GM23338 (cell line): ENCODE measurements around the gene TMCO4. TPM values are rescaled to one million over a fixed set of nuclear protein-coding genes. Genes with fewer than 3 reads are reported as not detected.

Experiments used
- ATAC-seq: fragments of 200-7000 bp; cut with Tn5 transposase; 3 replicates; pipeline ENCODE4 v1.9.1; 2020
- DNase-seq: peaks from one replicate; pipeline ENCODE4 v3.0.0-alpha.2; 2015; ENCODE audit warnings: low spot score
- H2AFZ ChIP-seq: fragments of 200-600 bp; sonication (generic); 2 replicates; pipeline ENCODE4 v1.8.0; 2016; ENCODE audit warnings: antibody characterized with exemption, mild to moderate bottlenecking, moderate library complexity
- H3F3A ChIP-seq: fragments of 200-600 bp; sonication (generic); replicated peaks from 2 replicates; pipeline ENCODE4 v1.8.0; 2017; ENCODE audit warnings: antibody characterized with exemption, mixed run types, low read depth
- H3K27ac ChIP-seq: fragments of 200-600 bp; sonication (generic); 2 replicates; pipeline ENCODE4 v1.6.1; 2016; ENCODE audit warnings: low read depth
- H3K27me3 ChIP-seq: fragments of 200-600 bp; sonication (generic); 2 replicates; pipeline ENCODE4 v1.8.0; 2016; ENCODE audit warnings: mild to moderate bottlenecking, mixed run types, moderate library complexity; ENCODE audit not compliant: insufficient read depth
- H3K36me3 ChIP-seq: fragments of 200-600 bp; sonication (generic); 2 replicates; pipeline ENCODE4 v1.8.0; 2016; ENCODE audit warnings: mild to moderate bottlenecking; ENCODE audit not compliant: insufficient read depth
- H3K4me1 ChIP-seq: fragments of 200-600 bp; sonication (generic); 2 replicates; pipeline ENCODE4 v1.8.0; 2016; ENCODE audit warnings: mild to moderate bottlenecking, moderate library complexity; ENCODE audit not compliant: insufficient read depth
- H3K4me2 ChIP-seq: fragments of 200-600 bp; sonication (generic); 2 replicates; pipeline ENCODE4 v1.7.1; 2017; ENCODE audit warnings: mixed run types
- H3K4me3 ChIP-seq: fragments of 200-600 bp; sonication (generic); 2 replicates; pipeline ENCODE4 v1.6.1; 2016; ENCODE audit warnings: mixed run types
- H3K79me2 ChIP-seq: fragments of 200-600 bp; sonication (generic); replicated peaks from 2 replicates; pipeline ENCODE4 v1.8.0; 2017; ENCODE audit warnings: mild to moderate bottlenecking; ENCODE audit not compliant: insufficient read depth
- H3K9me2 ChIP-seq: fragments of 200-600 bp; sonication (generic); 2 replicates; pipeline ENCODE4 v1.8.0; 2017; ENCODE audit not compliant: insufficient read depth
- H4K20me1 ChIP-seq: fragments of 200-600 bp; sonication (generic); replicated peaks from 2 replicates; pipeline ENCODE4 v1.8.0; 2017; ENCODE audit warnings: mild to moderate bottlenecking; ENCODE audit not compliant: insufficient read depth
- H3K27ac Mint-ChIP-seq: 2 replicates; pipeline ENCODE4 v1.8.0; 2020; ENCODE audit warnings: inconsistent platforms, mild to moderate bottlenecking, moderate library complexity, mixed read lengths
- H3K27me3 Mint-ChIP-seq: 3 replicates; pipeline ENCODE4 v1.8.0; 2022; ENCODE audit warnings: low read depth, mild to moderate bottlenecking, moderate library complexity, mixed read lengths, inconsistent platforms; ENCODE audit not compliant: insufficient read depth, poor library complexity
- H3K36me3 Mint-ChIP-seq: 3 replicates; pipeline ENCODE4 v1.8.0; 2021; ENCODE audit warnings: low read depth, mild to moderate bottlenecking, inconsistent platforms, moderate library complexity, mixed read lengths
- H3K4me1 Mint-ChIP-seq: 3 replicates; pipeline ENCODE4 v1.8.0; 2020; ENCODE audit warnings: mild to moderate bottlenecking, inconsistent platforms, mixed read lengths
- H3K4me3 Mint-ChIP-seq: 3 replicates; pipeline ENCODE4 v1.8.0; 2021; ENCODE audit warnings: moderate library complexity, mild to moderate bottlenecking, inconsistent platforms, mixed read lengths
- H3K9me3 Mint-ChIP-seq: 3 replicates; pipeline ENCODE4 v1.8.0; 2020; ENCODE audit warnings: moderate library complexity, mild to moderate bottlenecking, inconsistent platforms, mixed read lengths
- CREB1 ChIP-seq: fragments of 250-450 bp; sonication (Bioruptor Pico); IDR thresholded peaks from 2 replicates; pipeline ENCODE4 v1.5.0; 2020; ENCODE audit warnings: low read depth, mild to moderate bottlenecking, moderate library complexity
- EZH2 ChIP-seq: fragments of 200-600 bp; sonication (generic); IDR thresholded peaks from one replicate; pipeline ENCODE4 v1.8.0; 2017; ENCODE audit warnings: antibody characterized with exemption, mild to moderate bottlenecking, low read depth; ENCODE audit not compliant: unreplicated experiment
- EZH2phosphoT487 ChIP-seq: fragments of 200-600 bp; sonication (generic); IDR thresholded peaks from one replicate; pipeline ENCODE4 v1.8.1; 2018; ENCODE audit warnings: antibody characterized with exemption; ENCODE audit not compliant: unreplicated experiment
- JUNB ChIP-seq: IDR thresholded peaks from one replicate; pipeline ENCODE4 v1.6.1; 2016; ENCODE audit warnings: antibody characterized with exemption; ENCODE audit not compliant: unreplicated experiment
- NANOG ChIP-seq: IDR thresholded peaks from 2 replicates; pipeline ENCODE4 v1.6.1; 2016; ENCODE audit warnings: antibody characterized with exemption, borderline replicate concordance
- POLR2AphosphoS5 ChIP-seq: IDR thresholded peaks from 2 replicates; pipeline ENCODE4 v1.6.1; 2016; ENCODE audit warnings: antibody characterized with exemption, low read depth
- STAT1 ChIP-seq: IDR thresholded peaks from one replicate; pipeline ENCODE4 v1.6.1; 2016; ENCODE audit warnings: antibody characterized with exemption; ENCODE audit not compliant: unreplicated experiment
- ZNF114 ChIP-seq: fragments of 250-450 bp; sonication (Bioruptor Pico); IDR thresholded peaks from 2 replicates; pipeline ENCODE4 v1.5.0; 2020; ENCODE audit warnings: mild to moderate bottlenecking, moderate library complexity
- polyA plus RNA-seq: library from polyadenylated mRNA; unstranded; fragments of >200 nt; fragmentation: Nextera tagmentation; extraction: Ambion mirVana; gene quantifications from 2 replicates; pipeline ENCODE4 v1.2.1, GENCODE V29; 2016
- total RNA-seq: library from RNA; depleted of rRNA; stranded (reverse); fragments of >200 nt; shearing (Covaris generic); gene quantifications from 2 replicates; pipeline ENCODE4 v1.2.3, GENCODE V29; 2014
- TF ChIP-seq, protein P1 (sequence below): fragments of 250-450 bp; sonication (Bioruptor Pico); IDR thresholded peaks from 2 replicates; pipeline ENCODE4 v1.5.0; 2020; ENCODE audit warnings: mild to moderate bottlenecking, moderate library complexity
- TF ChIP-seq, protein P2 (sequence below): IDR thresholded peaks from 2 replicates; pipeline ENCODE4 v1.6.1; 2016; ENCODE audit warnings: antibody characterized with exemption
- TF ChIP-seq, protein P3 (sequence below): IDR thresholded peaks from one replicate; pipeline ENCODE4 v1.6.1; 2018; ENCODE audit warnings: antibody characterized with exemption; ENCODE audit not compliant: unreplicated experiment
- TF ChIP-seq, protein P4 (sequence below), 2 experiments: fragments of 200-600 bp in 1 of 2; sonication (generic) in 1 of 2; conservative IDR thresholded peaks; 2 replicates each; pipeline versions ENCODE4 v1.5.1 to v1.6.1; 2016 to 2017; ENCODE audit warnings: antibody characterized with exemption in 2 of 2, low read depth in 2 of 2, mild to moderate bottlenecking in 2 of 2, moderate library complexity in 1 of 2

The TMCO4 gene
- total and polyA plus RNA-seq, 2 experiments from 2014 or later = 2.6 to 6.9 TPM

DNA sequence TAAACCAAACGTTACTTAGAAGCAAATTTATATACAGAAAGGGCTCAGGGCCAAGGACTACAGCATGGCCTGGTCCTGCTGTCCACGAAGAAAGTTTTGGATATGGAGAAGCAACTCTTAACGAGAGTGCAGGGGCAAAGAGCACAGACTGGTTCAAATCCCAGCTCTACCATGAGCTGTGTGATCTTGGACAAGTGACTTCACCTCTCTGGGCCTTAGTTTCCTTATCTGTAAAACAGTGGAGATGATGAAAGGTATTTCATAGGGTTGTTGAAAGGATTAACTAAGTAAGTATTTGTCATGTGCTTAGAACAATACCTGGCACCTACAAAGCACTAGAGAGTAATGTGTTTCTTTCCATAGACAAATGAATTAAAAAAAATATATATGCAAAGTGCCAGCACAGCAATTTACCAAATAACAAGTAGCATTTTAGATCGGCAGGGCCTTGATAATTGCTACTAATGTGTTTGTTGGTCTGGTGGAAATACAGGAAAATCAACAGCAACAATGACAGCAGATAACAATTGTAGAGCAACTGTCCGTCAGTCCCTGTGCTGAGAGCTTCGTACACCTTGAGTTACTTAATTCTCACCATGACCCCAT is 25.4 kb downstream of the TMCO4 start (continued):
- TF ChIP-seq, protein P1, sequence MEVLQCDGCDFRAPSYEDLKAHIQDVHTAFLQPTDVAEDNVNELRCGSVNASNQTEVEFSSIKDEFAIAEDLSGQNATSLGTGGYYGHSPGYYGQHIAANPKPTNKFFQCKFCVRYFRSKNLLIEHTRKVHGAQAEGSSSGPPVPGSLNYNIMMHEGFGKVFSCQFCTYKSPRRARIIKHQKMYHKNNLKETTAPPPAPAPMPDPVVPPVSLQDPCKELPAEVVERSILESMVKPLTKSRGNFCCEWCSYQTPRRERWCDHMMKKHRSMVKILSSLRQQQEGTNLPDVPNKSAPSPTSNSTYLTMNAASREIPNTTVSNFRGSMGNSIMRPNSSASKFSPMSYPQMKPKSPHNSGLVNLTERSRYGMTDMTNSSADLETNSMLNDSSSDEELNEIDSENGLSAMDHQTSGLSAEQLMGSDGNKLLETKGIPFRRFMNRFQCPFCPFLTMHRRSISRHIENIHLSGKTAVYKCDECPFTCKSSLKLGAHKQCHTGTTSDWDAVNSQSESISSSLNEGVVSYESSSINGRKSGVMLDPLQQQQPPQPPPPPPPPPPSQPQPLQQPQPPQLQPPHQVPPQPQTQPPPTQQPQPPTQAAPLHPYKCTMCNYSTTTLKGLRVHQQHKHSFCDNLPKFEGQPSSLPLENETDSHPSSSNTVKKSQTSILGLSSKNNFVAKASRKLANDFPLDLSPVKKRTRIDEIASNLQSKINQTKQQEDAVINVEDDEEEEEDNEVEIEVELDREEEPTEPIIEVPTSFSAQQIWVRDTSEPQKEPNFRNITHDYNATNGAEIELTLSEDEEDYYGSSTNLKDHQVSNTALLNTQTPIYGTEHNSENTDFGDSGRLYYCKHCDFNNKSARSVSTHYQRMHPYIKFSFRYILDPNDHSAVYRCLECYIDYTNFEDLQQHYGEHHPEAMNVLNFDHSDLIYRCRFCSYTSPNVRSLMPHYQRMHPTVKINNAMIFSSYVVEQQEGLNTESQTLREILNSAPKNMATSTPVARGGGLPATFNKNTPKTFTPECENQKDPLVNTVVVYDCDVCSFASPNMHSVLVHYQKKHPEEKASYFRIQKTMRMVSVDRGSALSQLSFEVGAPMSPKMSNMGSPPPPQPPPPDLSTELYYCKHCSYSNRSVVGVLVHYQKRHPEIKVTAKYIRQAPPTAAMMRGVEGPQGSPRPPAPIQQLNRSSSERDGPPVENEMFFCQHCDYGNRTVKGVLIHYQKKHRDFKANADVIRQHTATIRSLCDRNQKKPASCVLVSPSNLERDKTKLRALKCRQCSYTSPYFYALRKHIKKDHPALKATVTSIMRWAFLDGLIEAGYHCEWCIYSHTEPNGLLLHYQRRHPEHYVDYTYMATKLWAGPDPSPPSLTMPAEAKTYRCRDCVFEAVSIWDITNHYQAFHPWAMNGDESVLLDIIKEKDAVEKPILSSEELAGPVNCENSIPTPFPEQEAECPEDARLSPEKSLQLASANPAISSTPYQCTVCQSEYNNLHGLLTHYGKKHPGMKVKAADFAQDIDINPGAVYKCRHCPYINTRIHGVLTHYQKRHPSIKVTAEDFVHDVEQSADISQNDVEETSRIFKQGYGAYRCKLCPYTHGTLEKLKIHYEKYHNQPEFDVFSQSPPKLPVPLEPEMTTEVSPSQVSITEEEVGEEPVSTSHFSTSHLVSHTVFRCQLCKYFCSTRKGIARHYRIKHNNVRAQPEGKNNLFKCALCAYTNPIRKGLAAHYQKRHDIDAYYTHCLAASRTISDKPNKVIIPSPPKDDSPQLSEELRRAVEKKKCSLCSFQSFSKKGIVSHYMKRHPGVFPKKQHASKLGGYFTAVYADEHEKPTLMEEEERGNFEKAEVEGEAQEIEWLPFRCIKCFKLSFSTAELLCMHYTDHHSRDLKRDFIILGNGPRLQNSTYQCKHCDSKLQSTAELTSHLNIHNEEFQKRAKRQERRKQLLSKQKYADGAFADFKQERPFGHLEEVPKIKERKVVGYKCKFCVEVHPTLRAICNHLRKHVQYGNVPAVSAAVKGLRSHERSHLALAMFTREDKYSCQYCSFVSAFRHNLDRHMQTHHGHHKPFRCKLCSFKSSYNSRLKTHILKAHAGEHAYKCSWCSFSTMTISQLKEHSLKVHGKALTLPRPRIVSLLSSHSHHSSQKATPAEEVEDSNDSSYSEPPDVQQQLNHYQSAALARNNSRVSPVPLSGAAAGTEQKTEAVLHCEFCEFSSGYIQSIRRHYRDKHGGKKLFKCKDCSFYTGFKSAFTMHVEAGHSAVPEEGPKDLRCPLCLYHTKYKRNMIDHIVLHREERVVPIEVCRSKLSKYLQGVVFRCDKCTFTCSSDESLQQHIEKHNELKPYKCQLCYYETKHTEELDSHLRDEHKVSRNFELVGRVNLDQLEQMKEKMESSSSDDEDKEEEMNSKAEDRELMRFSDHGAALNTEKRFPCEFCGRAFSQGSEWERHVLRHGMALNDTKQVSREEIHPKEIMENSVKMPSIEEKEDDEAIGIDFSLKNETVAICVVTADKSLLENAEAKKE (CRISPR knock-in tag) = no peak
- no peak for TF ChIP-seq CREB1 (CRISPR knock-in tag)
- TF ChIP-seq, protein P2, sequence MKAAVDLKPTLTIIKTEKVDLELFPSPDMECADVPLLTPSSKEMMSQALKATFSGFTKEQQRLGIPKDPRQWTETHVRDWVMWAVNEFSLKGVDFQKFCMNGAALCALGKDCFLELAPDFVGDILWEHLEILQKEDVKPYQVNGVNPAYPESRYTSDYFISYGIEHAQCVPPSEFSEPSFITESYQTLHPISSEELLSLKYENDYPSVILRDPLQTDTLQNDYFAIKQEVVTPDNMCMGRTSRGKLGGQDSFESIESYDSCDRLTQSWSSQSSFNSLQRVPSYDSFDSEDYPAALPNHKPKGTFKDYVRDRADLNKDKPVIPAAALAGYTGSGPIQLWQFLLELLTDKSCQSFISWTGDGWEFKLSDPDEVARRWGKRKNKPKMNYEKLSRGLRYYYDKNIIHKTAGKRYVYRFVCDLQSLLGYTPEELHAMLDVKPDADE = no peak
- no peak for TF ChIP-seq JUNB
- TF ChIP-seq ZNF114 = no peak
- TF ChIP-seq EZH2 = no peak
- TF ChIP-seq STAT1 = no peak
- TF ChIP-seq POLR2AphosphoS5 = no peak

DNA sequence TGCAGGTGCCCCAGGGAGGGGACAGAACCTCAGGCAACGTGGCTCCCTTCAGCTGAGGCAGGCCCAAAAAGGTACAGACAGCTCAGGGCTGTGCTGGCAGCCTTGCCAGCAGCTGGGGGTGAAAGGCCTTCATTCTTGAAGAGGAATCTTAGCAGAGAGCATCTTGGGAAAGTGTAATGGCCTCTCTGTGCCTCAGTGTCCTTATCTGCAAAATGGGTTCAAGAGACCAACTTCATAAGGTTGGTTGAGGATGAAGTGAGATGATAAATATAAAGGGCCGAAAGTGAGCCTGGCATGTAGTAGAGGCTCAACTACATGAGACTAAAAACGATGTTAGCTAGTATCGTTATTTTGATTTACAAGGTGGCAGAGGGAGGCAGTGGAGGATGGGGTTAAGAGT is 26.2 kb downstream of the TMCO4 start:
- H3K4me3 ChIP-seq = no peak overlapping the region
- no peak for TF ChIP-seq EZH2
- TF ChIP-seq JUNB = no peak
- no peak for TF ChIP-seq CREB1 (CRISPR knock-in tag)
- TF ChIP-seq, protein P3, sequence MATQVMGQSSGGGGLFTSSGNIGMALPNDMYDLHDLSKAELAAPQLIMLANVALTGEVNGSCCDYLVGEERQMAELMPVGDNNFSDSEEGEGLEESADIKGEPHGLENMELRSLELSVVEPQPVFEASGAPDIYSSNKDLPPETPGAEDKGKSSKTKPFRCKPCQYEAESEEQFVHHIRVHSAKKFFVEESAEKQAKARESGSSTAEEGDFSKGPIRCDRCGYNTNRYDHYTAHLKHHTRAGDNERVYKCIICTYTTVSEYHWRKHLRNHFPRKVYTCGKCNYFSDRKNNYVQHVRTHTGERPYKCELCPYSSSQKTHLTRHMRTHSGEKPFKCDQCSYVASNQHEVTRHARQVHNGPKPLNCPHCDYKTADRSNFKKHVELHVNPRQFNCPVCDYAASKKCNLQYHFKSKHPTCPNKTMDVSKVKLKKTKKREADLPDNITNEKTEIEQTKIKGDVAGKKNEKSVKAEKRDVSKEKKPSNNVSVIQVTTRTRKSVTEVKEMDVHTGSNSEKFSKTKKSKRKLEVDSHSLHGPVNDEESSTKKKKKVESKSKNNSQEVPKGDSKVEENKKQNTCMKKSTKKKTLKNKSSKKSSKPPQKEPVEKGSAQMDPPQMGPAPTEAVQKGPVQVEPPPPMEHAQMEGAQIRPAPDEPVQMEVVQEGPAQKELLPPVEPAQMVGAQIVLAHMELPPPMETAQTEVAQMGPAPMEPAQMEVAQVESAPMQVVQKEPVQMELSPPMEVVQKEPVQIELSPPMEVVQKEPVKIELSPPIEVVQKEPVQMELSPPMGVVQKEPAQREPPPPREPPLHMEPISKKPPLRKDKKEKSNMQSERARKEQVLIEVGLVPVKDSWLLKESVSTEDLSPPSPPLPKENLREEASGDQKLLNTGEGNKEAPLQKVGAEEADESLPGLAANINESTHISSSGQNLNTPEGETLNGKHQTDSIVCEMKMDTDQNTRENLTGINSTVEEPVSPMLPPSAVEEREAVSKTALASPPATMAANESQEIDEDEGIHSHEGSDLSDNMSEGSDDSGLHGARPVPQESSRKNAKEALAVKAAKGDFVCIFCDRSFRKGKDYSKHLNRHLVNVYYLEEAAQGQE = no peak
- TF ChIP-seq EZH2phosphoT487 = no peak
- TF ChIP-seq, protein P4, sequence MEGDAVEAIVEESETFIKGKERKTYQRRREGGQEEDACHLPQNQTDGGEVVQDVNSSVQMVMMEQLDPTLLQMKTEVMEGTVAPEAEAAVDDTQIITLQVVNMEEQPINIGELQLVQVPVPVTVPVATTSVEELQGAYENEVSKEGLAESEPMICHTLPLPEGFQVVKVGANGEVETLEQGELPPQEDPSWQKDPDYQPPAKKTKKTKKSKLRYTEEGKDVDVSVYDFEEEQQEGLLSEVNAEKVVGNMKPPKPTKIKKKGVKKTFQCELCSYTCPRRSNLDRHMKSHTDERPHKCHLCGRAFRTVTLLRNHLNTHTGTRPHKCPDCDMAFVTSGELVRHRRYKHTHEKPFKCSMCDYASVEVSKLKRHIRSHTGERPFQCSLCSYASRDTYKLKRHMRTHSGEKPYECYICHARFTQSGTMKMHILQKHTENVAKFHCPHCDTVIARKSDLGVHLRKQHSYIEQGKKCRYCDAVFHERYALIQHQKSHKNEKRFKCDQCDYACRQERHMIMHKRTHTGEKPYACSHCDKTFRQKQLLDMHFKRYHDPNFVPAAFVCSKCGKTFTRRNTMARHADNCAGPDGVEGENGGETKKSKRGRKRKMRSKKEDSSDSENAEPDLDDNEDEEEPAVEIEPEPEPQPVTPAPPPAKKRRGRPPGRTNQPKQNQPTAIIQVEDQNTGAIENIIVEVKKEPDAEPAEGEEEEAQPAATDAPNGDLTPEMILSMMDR (conservative IDR thresholded peaks at IDR 0.05; ENCODE audit: low read depth in 2 of 2) = no peak
- no peak for TF ChIP-seq POLR2AphosphoS5
- TF ChIP-seq STAT1 = no peak
- TF ChIP-seq NANOG = no peak
- H3K27me3 ChIP-seq = peaks cover 3% of the 10 kb centered on the region; the same call in 1 of the 2 replicates
- H2AFZ ChIP-seq = no peak overlapping the region
- H3K79me2 ChIP-seq = no peaks in the 10 kb centered on the region
- H3K4me2 ChIP-seq = no peak overlapping the region
- ATAC-seq = no peak
- H4K20me1 ChIP-seq = no peaks in the 10 kb centered on the region
- H3K9me2 ChIP-seq = no peaks in the 10 kb centered on the region
- DNase-seq = no peak
- Mint-ChIP-seq H3K9me3 (no peaks in the 10 kb centered on the region), H3K36me3 (no peaks in the 10 kb centered on the region), H3K4me1 (peaks cover 19% of the 10 kb centered on the region), H3K27ac (no peak overlapping the region), H3K27me3 (peaks cover 34% of the 10 kb centered on the region), H3K4me3 (no peak overlapping the region)
- no peaks in the 10 kb centered on the region for H3F3A ChIP-seq
- H3K36me3 ChIP-seq = no peaks in the 10 kb centered on the region
- H3K27ac ChIP-seq = no peak overlapping the region
- peaks cover 10% of the 10 kb centered on the region; the same call in 1 of the 2 replicates for H3K4me1 ChIP-seq
